Measurements from ENCODE around the gene HEATR5A.
A peak's percentile ranks its signal among the peaks of the same experiment; 100 is the strongest.
"Not testable (repeated sequence)": the region's sequence is repeated elsewhere in the genome, so short reads cannot be mapped to it uniquely, and the experiment has no call there.

The HEATR5A gene

DNA sequence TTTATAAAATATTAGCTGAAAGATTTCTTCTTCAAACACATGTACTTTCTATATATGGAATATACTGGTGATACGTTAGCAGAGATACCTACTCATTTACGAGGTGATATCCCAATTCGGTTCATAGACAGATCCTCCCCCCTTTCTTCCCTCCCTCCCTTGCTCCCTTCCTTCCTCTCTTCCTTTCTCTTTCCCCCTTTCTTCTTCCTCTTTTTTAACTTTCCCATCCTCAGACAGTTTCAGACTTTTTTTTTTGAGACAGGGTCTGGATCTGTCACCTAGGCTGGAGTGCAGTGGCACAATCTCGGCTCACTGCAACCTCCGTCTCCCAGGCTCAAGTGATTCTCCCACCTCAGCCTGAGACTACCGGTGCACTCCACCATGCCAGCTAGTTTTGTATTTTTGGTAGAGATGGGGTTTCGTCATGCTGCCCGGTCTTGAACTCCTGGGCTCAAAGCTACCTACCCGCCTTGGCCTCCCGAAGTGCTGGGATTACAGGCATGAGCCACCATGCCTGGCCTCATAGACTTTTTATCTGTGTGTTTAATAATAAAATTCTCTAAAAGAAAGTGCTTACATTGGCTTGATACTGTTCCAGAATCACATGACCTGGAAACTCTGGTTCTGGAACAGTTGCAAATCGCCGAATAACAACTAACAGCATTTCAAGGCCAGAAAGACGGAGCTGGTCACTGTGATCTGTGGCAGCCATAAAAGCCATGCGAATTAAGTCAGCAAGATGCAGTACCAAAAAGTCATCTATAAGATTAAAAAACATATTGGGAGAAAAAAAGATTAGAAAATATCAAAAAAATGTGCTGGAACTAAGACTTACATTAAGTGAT lies 99.2 kb downstream of the HEATR5A start:
- DNase-seq = no peak

DNA sequence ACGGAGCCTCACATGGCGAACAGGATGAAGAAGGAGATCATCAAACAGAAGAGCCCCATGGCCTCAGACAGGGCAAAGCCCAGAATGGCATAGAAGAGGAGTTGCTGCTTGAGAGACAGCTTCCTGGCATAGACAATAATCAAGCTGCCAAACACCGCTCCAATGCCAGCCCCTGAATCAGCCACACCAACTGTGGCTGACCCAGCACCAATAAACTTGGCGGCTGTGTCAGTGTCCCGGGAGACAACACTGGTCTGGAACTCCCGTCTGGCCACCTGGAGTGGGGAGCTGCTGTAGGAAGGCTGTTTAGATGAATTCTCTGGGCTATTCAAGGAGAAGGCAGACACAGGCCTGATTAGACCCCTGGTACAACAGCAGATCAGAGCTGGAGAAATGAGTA lies 100.1 kb downstream of the HEATR5A start:
- no peak for DNase-seq

DNA sequence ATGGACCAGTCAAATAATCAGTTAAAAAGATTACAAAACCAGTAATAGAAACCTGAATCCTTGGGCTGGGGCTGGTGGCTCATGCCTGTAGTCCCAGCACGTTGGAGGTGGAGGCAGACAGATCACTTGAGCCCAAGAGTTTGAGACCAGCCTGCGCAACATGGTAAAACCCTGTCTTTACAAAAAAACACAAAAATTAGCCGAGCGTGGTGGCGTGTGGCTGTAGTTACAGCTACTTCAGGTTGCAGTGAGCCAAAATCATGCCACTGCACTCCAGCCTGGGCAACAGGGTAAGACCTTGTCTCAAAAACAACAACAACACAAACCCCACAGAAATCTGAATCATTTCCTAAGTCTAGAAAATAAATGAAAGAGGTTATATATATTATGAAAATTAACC lies 100.6 kb downstream of the HEATR5A start:
- no peak for DNase-seq

DNA sequence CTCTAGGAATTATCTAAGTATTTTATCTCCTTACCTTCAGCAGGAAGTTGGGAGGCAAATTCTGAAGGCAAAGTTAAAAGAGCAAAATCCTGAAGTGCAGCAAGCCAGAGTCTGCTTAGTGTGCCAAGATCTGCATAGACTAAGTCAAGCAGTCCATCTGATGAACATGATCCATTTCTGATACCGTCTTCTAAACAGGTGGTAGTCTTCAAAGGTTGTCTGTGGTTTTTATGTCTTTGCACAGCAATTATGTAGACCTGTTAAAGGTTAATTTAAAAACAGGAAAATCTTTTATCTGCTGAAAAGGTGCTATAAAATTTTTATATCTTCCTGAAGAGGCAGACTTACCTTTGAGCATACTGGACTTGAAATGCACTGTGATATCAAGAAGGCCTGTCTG lies 107.4 kb downstream of the HEATR5A start:
- no peak for DNase-seq

DNA sequence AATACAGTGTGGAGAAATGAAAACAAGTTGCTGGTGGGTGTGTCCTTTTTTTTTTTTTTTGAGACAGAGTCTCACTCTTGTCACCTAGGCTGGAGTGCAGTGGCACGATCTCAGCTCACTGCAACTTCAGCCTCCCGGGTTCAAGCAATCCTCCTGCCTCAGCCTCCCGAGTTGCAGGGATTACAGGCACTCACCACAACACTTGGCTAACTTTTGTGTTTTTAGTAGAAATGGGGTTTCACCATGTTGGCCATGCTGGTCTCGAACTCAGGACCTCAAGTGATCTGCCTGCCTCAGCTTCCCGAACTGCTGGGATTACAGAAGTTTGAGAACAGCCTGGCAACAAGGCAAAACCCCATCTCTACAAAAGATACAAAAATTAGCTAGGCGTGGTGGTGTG lies 108.0 kb downstream of the HEATR5A start:
- DNase-seq = not testable (repeated sequence)

DNA sequence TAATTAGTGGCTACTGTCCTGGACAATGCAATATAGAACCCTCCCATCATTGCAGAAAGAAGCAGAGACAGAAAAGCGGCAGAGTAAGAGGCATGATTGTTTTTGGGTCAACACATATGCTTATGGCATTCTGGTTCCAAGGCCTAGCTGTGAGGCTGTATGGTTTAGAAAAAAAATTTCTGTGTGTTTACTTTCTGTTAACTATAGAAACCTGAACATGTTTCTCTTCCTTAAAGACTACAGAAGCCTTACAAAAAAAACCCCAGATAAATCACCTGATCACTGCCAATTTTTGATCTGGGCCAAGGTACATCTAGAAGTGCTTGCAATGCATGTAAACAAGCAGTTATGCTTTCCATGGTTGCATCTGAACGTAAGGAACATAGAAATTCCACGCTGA lies 112.7 kb downstream of the HEATR5A start:
- no peak for DNase-seq

DNA sequence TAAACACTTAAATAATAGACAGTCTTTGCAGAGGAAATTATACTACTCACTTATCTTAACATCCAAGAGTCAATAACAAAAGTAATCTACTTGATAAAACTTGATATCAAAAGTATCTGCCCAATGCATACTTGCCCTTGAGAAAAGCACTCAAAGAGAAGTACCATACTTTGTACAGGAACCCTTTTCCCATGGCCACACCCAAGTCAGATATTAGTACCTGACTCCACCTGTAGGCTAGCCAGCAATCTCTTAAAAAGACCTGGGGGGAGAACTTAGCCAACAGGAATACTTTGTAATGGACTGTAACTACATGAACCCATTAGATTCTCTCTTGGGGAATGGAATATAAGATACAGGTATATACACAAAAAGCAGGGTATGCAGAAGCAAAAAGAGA lies 113.2 kb downstream of the HEATR5A start:
- no peak for DNase-seq

DNA sequence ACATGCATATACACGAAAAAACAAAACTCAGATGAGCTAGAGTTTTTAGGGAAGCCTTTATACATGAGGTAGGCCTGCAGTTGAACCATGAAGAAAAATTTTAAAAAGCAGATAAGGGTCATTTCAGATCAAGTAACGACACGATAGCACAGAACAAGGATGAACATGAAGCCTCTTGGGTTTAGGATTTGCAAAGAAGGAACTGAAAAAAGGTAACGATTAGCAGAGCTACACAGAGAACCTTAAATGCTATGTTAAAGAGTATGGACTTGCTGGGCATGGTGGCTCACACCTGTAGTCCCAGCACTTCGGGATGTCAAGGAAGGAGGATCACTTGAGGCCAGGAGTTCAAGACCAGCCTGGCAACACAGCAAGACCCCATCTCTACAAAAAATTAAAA lies 116.7 kb downstream of the HEATR5A start:
- no peak for DNase-seq

DNA sequence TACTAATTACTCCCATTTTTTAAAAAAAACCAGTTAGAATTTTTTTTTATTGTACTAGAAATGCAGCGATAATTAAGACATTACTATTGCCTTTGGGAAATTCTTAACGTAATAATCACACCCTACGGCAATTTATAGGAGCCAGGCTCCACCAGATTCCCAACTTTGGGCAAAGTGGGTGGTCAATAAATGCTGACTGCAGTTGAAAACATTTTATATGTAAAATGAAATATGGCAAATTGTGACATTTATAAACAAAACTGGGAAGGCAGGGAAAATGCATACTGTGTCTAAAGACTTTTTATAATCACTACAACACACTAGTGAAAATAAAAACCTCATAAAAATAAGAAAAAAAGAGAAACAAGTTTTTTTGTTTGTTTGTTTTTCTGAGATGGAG lies 119.5 kb downstream of the HEATR5A start:
- DNase-seq = no peak

DNA sequence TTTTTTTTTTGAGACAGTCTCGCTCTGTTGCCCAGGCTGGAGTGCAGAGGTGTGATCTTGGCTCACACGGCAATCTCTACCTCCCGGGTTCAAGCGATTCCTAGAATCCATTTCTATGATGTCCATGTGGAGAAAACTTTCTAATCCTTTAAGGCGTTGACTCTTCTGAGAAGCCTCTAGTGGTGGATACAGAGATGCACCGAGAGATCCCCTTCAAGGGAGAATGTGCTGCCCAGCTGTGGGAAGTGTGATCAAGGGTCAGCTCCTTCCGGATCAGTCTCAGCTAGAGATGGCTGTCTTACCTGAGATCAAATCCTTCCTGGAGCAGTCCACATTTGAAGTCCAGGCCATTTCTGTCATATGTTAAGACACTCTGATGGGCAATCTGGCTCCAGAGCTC lies 120.1 kb downstream of the HEATR5A start:
- no peak for DNase-seq

DNA sequence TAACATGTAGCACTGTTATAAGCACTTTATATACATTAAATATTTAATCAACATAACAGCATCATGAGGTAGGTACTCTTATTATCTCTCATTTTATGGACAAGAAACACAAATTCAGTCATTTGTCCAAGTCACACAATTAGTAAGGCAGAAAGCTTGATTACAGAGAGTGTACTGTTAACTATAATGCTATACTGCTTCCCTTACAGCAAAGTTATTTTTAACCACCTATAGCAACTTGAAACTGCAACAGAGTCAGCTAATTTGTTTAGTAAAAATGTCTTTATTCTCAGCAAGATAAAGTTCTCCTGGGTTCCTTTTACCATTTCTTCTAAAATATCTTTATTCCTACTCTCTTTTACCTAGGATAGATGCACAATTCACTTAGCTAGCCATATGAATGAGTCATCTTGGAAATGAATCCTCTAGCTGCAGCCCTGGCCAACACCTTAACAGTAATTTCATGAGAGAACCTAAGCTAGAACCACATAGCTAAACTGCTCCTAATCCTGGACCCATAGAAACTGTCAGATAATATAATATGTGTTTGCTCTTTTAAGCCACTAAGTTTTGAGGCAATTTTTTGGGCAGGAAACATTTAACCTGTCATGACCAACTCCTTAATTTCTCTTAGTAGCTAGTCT lies 122.5 kb downstream of the HEATR5A start:
- no peak for DNase-seq

DNA sequence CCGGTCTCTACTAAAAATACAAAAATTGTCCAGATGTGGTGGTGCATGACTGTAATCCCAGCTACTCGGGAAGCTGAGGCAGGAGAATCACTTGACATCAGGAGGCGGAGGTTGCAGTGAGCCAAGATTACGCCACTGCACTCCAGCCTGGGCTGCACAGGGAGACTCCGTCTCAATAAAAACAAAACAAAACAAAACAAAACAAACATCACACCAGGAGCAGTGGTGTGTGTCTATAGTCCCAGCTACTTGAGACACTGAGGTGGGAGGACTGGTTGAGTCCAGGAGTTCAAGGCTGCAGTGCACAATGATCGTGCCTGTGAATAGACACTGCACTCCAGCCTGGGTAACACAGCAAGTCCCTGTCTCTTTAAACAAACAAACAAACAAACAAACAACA lies 123.2 kb downstream of the HEATR5A start:
- no peak for DNase-seq

DNA sequence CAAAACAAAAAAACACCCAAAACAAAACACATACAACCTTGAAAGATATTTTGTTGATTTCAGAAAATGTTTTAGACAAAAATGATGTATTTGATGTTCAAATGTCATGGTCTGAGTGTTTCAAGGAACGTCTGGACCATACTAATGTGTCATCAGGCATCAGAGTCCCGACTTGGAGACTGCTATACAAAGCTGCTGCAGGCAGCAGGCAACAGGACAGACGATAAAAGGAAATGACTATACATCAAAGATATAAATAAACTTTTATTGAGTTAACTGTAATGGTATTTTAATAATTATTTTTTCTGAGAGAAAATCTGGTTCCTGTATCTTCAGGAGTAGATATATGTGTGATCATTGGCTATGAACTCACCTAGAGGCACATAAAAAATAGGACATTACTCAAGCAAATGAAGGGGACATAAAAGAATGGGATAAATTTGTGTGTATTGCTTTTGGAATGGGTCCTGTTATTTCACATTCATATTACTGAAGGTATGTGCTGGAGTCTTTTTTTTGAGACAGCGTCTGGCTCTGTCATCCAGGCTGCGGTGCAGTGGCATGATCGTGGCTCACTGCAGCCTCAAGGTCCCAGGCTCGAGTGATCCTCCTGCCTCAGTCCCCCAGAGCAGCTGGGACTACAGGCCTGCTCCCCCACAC lies 125.5 kb downstream of the HEATR5A start:
- no peak for DNase-seq

DNA sequence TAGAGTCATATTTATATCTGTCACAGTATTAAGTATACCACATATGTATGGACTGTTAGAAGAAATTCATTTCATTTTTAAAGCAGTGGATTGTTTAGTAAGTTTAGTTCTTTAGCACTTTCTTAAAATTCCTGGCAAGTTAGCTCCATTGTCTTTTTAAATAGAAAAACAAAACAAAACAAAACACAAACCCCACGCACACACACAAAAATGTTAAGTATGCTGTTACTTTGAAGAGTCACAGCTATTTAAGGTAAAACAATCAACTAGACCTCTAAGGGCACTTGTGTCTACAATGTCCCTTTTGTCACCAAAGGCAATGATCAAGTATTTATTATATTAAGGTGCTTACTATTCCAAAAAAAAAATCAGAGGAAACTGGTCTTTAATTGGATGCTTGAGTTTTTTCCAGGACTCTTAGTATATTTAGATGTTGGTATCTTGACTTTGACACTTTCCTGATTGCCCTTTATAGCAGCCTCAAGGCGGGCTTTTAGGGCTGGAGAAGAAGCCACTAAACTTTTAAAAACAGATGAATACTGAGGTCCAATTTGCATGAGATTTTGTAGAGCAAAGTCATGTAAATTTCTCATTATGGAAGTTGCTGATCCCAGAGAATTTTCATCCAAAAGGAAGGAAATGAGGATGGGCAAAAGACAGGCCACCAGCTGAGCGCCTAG lies 127.3 kb downstream of the HEATR5A start:
- no peak for DNase-seq

DNA sequence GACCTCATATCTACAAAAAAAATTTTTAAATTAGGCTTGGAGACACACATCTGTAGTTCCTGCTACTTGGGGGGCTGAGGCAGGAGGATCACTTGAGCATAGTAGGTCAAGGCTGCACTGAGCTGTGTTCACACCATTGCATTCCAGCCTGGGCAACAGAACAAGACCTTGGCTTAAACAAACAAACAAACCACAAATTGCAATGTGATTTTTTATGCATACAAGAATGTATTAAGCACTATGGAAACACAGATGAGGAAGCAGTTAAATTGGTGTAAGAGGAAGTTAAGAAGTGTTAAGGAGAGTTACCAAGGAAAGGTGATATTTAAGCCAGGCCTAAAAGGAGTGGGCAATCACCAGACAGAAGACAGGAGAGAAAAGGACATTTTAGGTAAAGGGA lies 129.1 kb downstream of the HEATR5A start:
- no peak for DNase-seq

DNA sequence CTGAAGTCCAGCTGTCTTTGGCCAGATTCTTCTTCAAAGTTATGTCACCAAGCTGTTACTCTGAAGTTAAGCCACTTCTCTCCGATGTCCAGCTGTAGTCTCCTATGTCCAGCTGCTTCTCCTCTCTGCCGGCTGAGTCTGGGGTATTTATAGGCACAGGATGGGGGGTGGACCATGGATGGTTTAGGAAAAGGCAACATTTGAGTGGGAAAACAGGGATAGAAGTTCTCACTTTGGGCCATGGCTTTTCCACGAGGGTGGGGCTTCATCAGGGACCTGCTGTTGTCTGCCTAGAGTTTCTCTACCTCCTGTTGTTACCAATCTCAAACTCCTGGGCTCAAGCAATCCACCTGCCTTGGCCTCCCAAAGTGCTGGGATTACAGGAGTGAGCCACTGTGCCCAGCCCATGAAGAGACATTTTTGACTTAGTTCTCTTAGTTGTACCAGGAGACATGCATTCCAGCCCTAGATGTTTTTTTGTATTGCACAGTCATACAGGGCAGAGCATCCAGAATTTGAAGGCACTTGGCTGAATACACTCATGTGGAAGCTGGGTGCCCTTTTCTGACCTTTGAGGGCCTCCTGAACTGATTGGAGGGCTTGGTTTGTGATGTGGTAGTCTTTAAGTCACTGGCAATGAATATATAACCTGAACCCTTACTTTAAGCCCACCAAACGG lies 132.9 kb downstream of the HEATR5A start:
- no peak for DNase-seq

DNA sequence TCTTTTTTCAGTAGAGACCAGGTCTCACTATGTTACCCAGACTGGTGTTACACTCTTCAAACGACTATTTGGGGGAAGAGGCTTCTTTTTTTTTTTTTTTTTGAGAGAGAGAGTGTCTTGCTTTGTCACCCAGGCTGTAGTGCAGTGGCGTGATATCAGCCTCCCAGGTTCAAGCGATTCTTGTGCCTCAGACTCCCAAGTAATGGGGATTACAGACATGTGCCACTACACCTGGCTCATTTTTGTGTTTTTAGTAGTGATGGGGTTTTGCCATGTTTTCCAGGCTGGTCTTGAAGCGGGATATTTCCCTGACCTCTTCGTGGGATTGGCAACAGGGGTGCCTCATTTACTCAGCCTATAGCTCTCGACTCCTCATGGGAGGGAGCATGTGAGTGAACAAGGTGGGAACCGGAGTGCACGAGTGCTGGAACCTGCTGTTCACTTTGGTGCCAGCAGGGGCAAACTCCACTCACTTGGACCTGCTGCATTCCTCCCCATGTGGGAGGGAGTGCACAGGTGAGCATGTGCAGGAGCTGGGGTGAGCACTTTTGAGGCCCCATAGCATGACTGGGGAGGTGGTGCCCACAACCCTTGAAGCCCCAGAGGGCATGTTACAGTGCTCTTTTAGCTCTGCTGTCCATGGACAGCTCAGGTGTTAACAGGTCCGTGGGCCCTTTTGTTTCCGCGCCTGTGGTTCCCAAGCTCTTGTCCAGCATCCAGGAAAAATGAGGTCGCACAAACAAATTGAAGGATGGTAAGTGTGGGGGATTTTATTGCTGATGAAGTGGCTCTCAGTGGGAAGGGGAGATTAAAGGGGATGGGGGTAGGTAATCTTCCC lies 133.7 kb downstream of the HEATR5A start:
- DNase-seq = peak; percentile 17

DNA sequence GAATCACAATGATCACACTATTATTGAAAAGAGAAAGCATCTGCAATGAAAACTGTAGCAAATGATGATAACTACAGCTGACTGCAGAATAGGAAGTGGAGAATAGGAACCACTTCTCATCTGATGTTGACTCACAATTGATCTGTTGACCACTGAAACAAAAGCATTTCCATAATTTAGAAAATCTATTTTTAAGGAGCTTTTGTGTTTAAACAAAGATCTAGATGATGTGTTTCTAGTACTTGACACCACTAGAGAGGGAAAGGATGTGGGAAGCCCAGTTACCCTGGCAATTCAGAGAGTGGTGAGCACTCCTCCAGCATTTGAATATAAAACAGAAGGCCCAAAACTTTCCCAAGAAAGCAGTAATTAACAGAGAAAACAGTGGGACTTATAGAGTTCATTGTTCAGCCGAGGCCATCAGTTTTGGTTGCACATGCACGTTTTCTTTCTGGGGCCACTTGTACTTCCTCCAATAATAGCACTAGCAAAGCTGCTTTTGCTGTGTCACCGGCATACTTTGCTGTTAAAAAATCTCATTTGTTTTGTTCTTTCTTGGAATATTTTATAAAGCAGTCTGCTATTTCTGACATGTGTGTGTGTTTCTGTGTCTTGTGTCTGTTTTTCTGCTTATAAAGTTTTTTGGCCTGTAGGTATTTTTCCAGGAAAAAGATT lies 136.6 kb downstream of the HEATR5A start:
- no peak for DNase-seq

DNA sequence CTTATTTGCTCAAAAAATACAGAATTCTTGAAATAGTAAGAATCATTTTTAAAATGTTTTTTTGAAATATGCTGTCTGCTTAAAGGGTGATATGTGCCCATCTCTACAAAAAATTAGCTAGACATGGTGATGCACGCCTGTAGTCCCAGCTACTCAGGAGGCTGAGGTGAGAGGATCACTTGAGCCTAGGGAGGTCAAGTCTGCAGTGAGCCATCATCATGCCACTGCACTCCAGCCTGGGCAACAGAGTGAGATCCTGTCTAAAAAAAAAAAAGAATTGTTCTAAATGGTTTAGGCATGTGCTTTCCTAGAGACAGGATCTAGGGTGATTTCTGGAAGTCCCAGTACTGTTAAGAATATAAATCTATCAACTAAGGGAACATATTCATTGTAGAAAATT lies 137.2 kb downstream of the HEATR5A start:
- DNase-seq = no peak

DNA sequence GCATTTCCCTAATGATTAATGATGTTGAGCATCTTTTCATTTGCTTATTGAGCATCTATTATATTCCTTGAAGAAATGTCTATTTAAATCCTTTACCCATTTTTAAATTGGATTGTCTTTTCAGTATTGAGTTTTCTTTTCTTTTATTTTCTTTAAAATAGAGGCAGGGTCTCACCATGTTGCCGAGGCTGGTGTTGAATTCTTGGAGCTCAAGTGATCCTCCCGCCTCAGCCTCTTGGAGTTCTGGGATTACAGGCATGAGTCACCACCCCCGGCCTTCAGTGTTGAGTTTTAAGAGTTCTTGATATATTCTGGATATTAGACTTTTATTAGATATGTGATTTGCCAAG lies 139.5 kb downstream of the HEATR5A start:
- no peak for DNase-seq

DNA sequence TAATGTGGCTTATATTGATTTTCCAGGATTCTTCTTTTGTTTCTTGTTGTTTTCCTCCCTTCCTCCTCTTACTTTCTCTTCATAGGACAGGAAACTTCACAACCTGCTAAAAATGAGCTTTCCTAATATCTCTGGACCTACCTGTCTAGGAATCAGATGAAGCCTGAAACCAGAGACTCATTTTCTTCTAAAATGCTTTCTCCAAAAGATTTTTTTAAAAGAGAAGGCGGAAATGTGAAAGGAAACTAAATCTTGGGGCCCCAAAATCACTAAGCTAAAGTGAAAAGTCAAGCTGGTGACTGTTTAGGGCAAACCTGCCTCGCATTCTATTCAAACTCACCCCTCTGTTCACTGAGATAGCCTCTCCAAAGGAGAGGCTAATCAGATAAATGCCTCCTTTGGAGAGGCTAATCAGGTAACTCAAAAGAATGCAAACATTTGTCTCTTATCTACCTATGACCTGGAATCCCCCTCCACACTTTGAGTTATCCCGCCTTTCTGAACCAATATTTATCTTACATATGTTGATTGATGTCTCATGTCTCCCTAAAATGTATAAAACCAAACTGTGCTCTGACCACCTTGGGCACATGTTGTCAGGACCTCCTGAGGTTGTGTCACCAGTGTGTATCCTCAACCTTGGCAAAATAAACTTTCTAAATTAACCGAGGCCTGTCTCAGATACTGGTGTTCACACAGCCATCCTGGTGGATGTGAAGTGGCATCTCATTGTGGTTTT lies 140.0 kb downstream of the HEATR5A start:
- no peak for DNase-seq
